COLO829 (cell line): Measurements from ENCODE around the gene BBOF1.
A peak's percentile ranks its signal among the peaks of the same experiment; 100 is the strongest.
"Not testable (repeated sequence)": the region's sequence is repeated elsewhere in the genome, so short reads cannot be mapped to it uniquely, and the experiment has no call there.

ENCODE experiments used
- DNase-seq: peaks from one replicate; pipeline ENCODE4 v3.0.0; 2012; ENCODE audit warnings: low spot score

Gene BBOF1, protein sequence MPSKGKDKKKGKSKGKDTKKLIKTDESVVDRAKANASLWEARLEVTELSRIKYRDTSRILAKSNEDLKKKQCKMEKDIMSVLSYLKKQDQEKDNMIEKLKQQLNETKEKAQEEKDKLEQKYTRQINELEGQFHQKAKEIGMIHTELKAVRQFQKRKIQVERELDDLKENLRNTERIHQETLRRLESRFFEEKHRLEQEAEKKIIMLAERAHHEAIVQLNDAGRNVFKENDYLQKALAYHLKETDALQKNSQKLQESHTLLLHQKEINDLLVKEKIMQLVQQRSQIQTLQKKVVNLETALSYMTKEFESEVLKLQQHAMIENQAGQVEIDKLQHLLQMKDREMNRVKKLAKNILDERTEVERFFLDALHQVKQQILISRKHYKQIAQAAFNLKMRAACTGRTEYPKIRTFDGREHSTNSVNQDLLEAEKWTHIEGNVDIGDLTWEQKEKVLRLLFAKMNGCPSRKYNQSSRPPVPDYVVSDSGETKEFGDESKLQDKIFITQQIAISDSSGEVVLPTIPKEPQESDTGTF

DNA sequence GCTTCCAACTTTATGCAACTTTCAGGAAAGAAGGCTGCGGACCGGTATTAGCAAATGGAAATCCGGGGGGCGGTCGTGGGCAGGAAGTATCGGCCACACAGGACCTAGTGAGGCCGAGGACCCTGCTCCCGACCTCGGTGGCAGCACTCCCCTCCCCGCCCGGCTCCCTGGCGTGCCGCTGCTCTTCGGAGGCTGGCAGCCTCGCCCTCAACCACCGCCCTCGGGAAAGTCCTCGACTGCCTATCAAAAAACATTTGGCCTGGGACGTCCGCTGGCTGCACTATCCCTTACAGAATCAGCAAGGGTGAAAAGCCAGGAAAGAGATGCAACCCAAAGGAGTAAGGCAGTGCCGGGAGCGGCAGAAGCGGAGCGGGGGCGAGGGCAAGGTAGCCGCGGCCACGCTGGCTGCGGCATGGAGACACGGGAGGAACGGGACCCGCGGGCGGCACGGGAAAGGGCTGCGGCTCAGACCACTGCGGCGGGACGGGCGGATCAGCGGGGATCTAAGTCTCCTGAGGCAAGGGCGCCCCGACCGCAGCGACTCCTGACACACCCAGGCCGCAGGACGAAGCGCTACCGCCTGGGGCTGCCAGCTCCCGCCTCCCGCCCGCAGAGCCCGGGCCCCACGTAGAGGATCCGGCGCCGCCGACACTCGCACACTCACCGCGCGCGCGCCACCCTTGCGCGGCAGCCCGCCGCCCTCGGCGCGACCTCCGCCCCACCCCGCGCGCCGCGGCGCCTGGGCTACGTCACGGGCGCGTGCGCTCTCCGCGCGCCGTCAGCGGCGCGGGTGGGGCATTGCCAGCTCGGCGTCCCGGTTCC lies at the start of gene BBOF1, which contains the start of gene ENTPD5:
BBOF1 (plus strand) TSS at position 764 of the 822 bp plus-strand sequence. CDS start 130 bp downstream, outside the sequence.
ENTPD5 (minus strand) TSS at position 703 of the 822 bp plus-strand sequence. CDS start 31,186 bp downstream, outside the sequence.
- peak; percentile 95 for DNase-seq

DNA sequence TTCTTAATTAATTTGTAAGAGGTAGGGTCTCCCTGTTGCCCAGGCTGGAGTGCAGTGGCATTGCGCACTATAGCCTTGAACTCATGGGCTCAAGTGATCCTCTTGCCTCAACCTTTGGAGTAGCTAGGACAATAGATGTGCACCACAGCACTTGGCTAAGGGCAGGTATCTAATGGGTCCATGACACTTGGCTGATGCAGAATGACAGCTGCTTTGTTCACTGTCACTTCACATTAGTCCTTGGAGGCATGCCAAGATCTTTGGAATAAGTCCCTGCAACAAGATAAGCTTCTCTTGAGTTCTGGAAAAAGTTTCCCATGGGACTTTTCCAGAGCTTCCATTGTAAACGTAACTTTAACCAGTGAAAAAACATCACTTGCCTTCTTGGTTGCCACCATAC lies 45.7 kb upstream of the BBOF1 start:
- DNase-seq: no peak

DNA sequence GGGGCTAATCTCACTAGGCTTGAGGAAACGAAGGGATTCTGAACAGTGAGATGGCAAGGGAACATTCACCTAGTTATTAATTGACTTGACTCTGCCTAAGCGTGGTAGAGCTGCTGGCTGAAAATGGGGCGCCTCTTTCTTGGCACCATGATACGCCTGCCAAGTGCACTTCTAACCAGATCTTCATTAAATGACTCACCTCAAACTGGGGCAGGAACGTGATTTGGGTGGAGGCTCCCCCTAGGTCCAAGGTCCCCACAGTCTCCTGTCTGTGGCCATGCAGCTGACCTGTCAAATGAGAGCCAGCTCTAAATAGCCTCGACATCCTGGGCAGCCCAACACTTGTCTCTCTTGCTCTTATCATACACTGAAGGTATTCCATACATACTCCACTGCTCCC lies 43.0 kb upstream of the BBOF1 start:
- no peak for DNase-seq

DNA sequence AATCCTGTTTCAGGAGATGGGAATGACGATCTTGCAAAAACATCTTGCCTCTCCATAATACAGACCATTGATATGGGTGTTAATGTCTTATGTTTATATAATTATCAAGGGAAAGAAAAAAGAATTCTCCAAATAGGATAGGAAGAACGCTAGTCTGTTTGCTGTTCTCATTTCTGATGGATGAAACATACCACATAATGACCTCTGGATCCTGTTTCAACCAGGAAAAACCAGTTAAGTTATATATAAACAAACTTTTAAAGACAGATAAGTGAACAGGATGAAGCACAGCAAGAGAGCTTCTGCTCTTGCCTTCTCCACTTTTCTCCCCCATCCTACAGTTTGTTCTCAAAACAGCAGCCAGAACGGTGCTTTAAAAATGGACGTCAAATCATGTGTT lies 41.3 kb upstream of the BBOF1 start:
- no peak for DNase-seq

DNA sequence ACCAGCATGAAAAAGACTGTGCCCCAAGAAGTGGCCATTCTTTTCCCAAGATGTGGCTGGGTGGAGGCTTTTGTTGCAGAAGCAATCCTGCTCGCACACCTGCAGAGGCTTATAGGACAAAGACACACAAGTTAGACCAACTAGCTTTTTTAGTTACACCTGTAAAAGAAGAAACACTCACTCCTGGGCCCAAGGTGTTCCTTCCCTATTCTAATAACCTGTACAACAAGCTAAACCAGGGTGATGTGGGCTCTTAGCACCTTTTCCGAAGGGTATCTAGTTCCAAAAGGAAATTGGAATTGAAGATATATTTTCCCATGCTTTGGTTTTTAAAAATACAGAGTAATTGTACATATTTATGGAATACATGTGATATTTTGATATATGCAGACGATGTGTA lies 31.1 kb upstream of the BBOF1 start:
- DNase-seq: no peak

DNA sequence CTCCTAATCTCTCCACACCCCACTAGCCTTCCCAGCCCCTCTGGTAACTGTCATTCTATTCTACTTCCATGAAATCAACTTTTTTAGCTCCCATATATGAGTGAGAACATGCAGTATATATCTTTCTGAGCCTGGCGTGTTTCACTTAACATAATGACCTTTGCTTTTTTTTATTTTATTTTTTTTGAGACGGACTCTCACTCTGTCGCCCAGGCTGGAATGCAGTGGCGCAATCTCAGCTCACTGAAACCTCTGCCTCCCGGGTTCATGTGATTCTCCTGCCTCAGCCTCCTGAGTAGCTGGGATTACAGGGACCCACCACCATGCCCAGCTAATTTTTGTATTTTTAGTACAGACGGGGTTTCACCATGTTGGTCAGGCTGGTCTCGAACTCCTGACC lies 30.5 kb upstream of the BBOF1 start:
- DNase-seq: not testable (repeated sequence)

DNA sequence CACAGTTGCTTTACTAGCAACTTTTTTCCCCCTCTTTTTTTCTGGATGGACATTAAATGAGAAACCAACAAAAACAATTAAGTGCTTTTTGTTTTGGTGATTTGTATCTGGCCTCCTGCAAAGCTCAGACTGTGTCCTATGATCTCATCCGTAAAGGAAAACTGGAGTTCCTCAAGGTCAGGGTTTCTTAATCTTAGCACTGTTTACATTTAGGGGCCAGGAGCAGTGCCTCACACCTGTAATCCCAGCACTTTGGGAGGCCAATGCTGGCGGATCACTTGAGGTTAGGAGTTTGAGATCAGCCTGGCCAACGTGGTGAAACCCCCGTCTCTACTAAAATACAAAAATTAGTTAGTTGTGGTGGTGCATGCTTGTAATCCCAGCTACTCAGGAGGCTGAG lies 28.1 kb upstream of the BBOF1 start:
- DNase-seq: no peak

DNA sequence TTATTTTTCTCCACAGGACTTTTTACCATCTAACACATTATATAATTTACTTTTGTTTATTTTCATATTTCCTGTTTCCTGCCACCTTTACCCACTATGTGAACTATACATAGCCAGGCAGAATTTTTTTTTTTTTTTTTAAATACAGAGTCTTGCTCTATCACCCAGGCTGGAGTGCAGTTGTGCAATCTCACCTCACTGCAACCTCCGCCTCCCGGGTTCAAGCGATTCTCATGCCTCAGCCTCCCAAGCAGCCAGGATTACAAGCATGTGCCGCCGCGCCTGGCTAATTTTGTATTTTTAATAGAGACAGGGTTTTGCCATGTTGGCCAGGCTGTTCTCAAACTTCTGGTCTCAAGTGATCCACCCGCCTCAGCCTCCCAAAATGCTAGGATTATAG lies 24.2 kb upstream of the BBOF1 start:
- not testable (repeated sequence) for DNase-seq

DNA sequence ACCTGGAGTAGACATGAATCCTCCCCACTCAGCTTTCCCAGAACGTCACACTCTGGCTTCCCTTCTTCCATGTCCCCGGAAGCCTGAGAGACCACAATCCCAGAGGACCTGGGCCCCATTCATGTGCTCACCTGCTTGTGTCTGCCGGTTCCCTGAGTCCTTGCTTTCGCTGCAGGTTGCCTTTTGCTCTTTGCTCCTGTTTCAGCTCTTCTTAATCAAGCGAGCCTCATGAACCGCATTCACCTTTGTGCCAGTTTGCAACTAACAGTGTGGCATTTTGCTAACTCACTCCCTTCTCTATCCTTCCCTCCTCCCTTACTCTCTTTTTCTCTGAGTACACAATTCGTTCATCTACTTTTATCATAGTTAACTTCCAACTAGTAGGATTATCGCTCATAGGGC lies 23.2 kb upstream of the BBOF1 start:
- DNase-seq: no peak

DNA sequence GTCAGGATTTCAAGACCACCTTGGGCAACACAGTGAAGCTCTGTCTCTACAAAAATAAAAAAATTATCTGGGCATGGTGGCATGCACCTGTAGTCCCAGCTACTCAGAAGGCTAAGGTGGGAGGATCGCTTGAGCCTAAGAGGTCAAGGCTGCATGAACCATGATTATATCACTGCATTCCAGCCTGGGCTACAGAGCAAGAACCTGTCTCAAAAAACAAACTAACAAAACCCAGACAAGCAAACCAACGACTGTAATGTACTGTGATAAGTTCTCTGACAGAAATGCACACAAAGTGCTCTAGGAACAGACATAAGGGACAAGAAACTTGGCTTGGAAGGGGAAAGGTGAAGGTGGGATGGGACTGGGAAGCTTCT lies 22.4 kb upstream of the BBOF1 start:
- DNase-seq: no peak

DNA sequence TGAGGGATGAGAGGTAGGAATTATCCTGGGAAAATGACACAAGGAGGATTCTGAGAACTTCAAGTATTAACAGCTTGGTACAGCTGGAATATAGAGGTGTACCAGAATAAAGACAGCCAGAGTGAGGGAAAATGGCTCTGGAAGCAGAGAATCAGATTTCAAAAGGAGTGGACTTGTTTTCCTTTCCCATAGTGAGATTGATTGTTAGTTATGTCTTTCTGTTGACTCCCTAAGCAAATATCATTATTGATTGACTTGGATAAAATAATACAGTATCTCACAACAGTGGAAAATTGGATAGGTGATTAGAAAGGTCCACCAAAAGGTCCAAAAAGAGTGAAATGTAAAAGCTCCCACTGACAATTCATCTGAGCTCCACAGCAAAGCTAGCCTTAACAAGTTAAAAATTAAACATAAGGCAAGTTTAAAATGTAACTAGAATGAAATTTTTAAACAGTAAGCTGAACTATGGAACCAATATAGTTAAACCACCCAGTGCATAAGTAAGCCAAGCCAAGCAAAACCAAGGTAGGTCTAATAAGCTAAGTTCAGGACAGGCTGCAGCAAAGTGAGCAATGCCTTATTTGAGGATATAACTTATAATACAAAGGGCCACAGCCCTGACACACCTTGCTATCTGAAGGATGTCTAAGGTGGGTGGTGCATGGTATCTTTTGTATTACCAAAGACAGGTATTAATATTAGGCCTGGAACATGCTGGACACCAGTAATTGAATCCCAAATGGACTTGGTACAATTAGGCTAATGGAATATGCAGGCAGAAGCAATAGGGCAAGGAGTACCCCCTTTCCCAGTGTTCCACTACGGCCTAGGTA lies 21.8 kb upstream of the BBOF1 start:
- no peak for DNase-seq

DNA sequence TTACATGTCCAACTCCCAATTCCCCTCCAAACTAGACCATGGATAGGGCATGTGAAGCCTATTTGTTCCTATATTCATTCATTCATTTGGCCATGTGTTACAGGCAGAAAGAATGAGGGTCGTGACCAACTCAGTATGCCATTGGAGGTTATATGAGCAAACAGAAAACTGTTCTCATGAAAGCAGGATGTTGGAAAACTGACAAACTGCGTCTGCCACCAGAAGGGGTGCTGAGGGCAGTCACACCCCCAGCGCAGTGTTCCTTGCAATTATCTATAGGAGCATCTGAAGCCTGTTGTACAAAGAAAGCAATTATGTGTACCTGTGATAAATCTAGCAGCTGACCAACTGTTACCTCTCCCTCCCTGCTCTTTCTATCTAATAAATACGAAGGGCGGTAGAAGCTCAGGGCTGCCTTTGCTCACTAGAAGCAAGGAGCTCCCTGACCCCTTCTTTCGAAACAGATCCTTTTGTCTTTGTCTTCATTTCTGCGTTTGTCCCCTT lies 21.2 kb upstream of the BBOF1 start:
- no peak for DNase-seq

DNA sequence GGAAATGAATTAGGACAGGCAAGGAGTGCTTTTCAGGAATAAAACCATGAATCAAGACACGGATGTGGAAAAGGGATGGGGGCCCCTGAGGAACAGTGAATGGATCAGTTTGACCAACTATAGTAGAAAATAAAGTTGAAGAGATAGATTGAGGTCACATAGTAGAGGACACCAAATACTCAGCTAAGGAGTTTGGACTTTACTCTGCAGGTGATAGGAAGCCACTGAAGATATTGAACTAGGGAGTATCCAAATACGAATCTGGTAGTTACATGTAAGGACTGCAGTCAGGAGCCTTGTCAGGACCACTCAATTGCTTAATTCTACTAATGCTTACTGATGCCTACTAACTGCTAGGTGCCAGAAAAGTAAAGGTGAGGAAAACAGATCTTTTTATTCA lies 20.4 kb upstream of the BBOF1 start:
- no peak for DNase-seq

DNA sequence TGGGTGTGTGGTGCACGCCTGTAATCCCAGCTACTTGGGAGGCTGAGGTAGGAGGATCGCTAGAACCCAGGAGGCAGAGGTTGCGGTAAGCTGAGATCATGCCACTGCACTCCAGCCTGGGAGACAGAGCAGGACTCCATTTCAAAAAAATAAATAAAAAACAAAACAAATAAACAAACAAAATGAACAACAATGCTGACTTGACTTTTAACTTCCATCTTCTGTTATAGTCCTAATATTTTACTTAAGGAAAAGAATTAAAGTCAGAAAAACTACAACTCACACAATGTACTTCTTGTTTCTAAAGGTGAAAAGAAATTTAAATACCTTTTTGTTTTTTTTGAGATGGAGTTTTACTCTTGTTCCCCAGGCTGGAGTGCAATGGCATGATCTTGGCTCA lies 13.5 kb upstream of the BBOF1 start:
- not testable (repeated sequence) for DNase-seq

DNA sequence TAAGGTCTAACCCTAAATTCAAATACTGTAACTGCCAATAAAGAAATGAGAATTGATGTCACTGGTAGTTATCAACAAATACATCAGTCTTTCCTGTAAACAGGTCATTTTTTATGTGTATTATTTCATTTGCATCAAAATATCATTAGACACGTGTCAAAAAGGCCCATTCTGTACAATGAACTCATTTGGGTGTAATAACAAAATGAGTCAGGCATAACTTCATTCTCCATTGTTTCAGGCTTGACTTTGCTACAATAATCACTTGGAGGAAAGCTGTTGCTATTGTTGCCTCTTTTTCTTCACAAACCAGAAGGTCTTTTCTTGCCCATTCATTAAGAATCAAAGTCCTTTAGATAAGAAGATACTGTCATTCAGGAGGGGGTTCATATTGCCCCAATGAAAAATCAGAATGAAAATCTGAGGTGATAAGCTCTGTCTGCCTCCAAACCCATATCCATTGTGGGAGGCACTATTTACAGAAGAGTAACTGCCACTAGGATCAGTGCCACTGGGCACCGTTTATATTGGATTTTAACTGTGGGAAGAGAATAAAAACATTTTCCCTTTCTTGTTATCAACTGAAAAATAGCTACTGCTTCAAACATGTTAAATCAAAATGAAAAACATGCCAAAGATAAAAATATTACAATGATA lies 10.2 kb upstream of the BBOF1 start:
- no peak for DNase-seq

DNA sequence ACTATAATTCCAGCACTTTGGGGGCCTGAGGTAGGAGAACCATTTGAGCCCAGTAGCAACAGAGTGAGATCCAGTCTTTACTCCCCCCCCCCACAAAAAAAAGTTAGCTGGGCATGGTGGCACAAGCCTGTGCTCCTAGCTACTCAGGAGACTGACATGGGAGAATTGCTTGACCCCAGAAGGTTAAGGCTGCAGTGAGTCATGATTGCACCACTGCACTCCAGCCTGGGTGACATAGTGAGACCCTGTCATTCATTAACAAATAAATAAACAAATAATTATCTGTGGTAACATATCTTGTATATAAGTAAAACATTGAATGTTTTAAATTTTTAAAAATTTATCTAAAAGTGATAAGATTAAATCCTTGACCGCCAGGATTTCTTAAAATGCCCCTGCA lies 4.8 kb upstream of the BBOF1 start:
- no peak for DNase-seq

DNA sequence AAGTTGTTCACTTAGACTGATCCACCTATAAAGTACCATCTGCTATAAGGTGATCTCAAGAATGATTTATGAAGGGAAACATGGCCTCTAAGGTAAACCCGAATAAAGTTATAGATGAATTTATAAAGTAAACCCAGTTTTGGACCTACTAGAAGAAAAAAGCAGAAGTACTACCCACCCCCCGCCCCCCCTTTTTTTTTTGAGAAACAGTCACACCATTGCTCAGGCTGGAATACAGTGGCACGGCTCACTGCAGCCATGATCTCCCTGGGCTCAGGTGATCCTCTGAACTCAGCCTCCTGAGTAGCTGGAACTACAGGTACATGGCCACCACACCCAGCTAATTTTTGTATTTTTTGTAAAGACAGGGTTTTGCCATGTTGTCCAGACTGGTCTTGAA lies 4.0 kb upstream of the BBOF1 start:
- DNase-seq: no peak

DNA sequence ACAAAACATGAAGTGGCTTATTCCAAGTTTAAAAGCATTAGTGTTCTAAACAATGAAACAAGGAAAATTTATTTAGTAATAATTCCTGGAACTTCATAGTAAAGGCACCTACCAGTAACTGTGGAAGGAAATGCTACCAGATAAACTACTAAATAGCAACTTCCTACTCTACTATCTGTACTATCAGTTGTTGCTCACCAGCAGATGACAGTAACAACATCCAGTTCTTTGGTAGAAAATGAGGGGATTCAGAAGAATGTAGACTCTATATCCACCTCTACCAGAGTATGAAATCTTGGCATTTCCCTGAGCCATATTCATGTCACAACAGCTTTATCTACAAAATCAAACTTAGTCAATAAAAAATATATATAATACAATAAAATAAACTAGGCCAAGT lies 3.2 kb upstream of the BBOF1 start:
- no peak for DNase-seq

DNA sequence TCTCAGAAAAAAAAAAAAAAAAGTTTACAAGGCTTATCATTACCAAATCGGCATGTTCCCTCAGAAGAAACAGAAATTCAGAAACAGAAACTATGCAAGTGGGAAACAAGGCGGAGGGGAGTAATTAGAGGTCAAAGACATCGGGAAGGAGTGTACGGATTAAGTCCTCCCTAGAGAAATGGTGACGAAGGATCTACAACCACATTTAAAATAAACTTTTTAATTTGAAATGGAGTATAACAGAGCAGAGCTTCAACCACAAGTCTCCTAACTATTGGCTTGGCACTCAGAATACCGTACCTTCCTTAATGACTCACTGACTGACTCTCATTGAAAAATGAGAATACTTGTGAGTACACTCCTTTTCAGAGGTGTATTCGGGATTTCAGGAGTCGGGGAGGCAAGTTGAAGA lies 969 bp upstream of the BBOF1 start:
- DNase-seq: peak; percentile 34

DNA sequence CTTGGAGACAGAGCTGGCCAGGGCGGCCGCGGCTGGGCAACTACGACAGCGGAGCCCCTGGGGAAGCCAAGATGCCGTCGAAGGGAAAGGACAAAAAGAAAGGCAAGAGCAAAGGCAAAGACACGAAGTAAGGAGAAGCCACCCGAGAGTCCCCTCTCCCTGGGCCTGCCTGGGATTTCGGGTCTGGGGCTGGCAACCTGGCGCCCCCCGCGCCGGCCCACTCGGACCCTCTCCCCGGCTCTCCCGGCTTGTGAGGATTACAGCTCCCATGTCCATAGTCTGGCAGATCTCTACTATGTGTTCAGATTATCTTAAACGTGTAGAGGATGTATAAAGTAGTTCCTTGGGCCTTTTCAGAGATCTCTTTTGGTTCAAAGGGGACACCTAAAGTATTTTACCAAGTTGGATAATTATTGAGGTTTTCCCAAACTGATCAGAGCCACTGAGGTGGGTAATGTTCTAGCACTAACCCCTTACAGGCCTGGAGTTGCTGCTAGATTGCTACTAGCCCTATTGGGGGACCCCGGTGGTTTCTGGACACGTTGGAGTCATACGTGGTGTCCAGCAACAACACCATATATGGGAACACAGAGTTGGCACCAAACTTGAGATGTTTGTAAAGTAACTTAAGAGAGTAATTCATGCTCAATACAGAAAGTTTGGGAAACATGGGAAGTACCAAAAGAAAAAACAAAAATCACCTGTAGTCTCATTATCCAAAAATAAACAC lies 424 bp downstream of the BBOF1 start:
- DNase-seq: peak; percentile 16

DNA sequence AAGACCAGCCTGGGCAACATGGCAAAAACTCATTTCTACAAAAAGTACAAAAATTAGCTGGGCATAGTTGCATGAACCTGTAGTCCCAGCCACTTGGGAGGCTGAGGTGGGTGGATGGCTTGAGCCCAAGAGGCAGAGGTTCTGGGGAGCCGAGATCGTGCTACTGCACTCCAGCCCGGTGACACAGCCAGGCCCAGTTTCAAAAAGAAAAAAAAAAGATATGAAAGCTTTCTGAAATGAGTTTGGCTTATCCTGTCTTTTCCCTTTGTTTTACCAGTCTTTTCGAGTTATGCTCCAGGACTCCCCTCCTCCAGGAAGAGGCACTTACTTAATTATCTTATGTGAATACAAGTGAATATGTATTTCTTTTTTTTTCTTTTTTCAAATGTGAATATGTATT lies 3.2 kb downstream of the BBOF1 start:
- no peak for DNase-seq
